HEK293 (cell line): ENCODE measurements around the gene KANSL1L.

Experiments
- CTCF ChIA-PET: fragments of 350-600 bp; formaldehyde crosslinking; extraction: SDS; loops from one replicate; lab custom pipeline; 2021; ENCODE audit warnings: antibody characterized with exemption; lab: Yijun Ruan, JAX
- POLR2A ChIA-PET: fragments of 300-600 bp; formaldehyde crosslinking; extraction: SDS; loops from one replicate; lab custom pipeline; 2020; ENCODE audit warnings: antibody characterized with exemption, inconsistent platforms; lab: Yijun Ruan, JAX
- H3K27ac ChIP-seq: fragments of 200-500 bp; sonication (Bioruptor generic); 2 replicates; pipeline ENCODE4 v1.5.1; 2014; ENCODE audit warnings: low read depth, low read length, control low read depth, inconsistent platforms; ENCODE audit errors: extremely low read depth
- H3K36me3 ChIP-seq, 2 experiments: fragments of 200-500 bp in 1 of 2; sonication (Bioruptor generic) in 1 of 2; 1 replicate in 1 of 2; 2 replicates in 1 of 2; pipeline ENCODE4 v1.5.1; 2014 to 2017; ENCODE audit warnings: inconsistent platforms in 2 of 2, low read length in 2 of 2; ENCODE audit not compliant: control insufficient read depth in 2 of 2, insufficient read depth in 1 of 2
- H3K4me1 ChIP-seq: fragments of 200-500 bp; sonication (Bioruptor generic); 2 replicates; pipeline ENCODE4 v1.5.1; 2014; ENCODE audit warnings: mild to moderate bottlenecking, low read length, inconsistent platforms; ENCODE audit not compliant: control insufficient read depth, insufficient read depth
- H3K4me3 ChIP-seq: 2 replicates; pipeline ENCODE4 v1.5.1; 2011; ENCODE audit warnings: low read depth, mild to moderate bottlenecking, control low read depth, low read length, moderate library complexity
- H3K9me3 ChIP-seq: fragments of 200-500 bp; sonication (Bioruptor generic); 2 replicates; pipeline ENCODE4 v1.5.1; 2014; ENCODE audit warnings: low read depth, low read length, inconsistent platforms; ENCODE audit not compliant: control insufficient read depth, insufficient read depth
- BCL6B ChIP-seq: fragments of 450-650 bp; formaldehyde crosslinking; IDR thresholded peaks from 2 replicates; pipeline ENCODE4 v1.5.1; 2017; ENCODE audit warnings: missing biosample characterization, missing genetic modification characterization
- GLI4 ChIP-seq: fragments of 450-650 bp; formaldehyde crosslinking; IDR thresholded peaks from 2 replicates; pipeline ENCODE4 v1.5.1; 2016; ENCODE audit warnings: missing biosample characterization, missing genetic modification characterization
- HIC1 ChIP-seq: fragments of 450-650 bp; formaldehyde crosslinking; IDR thresholded peaks from 2 replicates; pipeline ENCODE4 v1.5.1; 2016; ENCODE audit warnings: missing biosample characterization, missing genetic modification characterization
- HOXA7 ChIP-seq: sonication (generic); formaldehyde crosslinking; IDR thresholded peaks from 2 replicates; pipeline ENCODE4 v1.8.1; 2022; ENCODE audit warnings: missing genetic modification reagents, borderline replicate concordance
- KLF10 ChIP-seq: fragments of 450-650 bp; IDR thresholded peaks from 2 replicates; pipeline ENCODE4 v1.5.1; 2018; ENCODE audit warnings: missing biosample characterization, mild to moderate bottlenecking, missing genetic modification characterization
- KLF16 ChIP-seq: fragments of 450-650 bp; formaldehyde crosslinking; IDR thresholded peaks from 2 replicates; pipeline ENCODE4 v1.5.1; 2017; ENCODE audit warnings: missing biosample characterization, missing genetic modification characterization
- KLF9 ChIP-seq: fragments of 450-650 bp; formaldehyde crosslinking; IDR thresholded peaks from 2 replicates; pipeline ENCODE4 v1.5.1; 2016; ENCODE audit warnings: missing biosample characterization, missing genetic modification characterization, low read depth
- OSR2 ChIP-seq: fragments of 450-650 bp; formaldehyde crosslinking; IDR thresholded peaks from 2 replicates; pipeline ENCODE4 v1.5.1; 2016; ENCODE audit warnings: missing biosample characterization, missing genetic modification characterization
- REST ChIP-seq: fragments of 450-650 bp; formaldehyde crosslinking; IDR thresholded peaks from 2 replicates; pipeline ENCODE4 v1.5.1; 2016; ENCODE audit warnings: missing biosample characterization, missing genetic modification characterization
- SP2 ChIP-seq: fragments of 450-650 bp; formaldehyde crosslinking; IDR thresholded peaks from 2 replicates; pipeline ENCODE4 v1.5.1; 2016; ENCODE audit warnings: missing biosample characterization, missing genetic modification characterization
- SP3 ChIP-seq: fragments of 450-650 bp; formaldehyde crosslinking; IDR thresholded peaks from 2 replicates; pipeline ENCODE4 v1.5.1; 2016; ENCODE audit warnings: missing biosample characterization, missing genetic modification characterization
- ZBTB11 ChIP-seq: fragments of 450-650 bp; formaldehyde crosslinking; conservative IDR thresholded peaks from 2 replicates; pipeline ENCODE4 v1.5.1; 2016; ENCODE audit warnings: low read depth, missing biosample characterization, missing genetic modification characterization
- ZBTB20 ChIP-seq: fragments of 450-650 bp; formaldehyde crosslinking; IDR thresholded peaks from 2 replicates; pipeline ENCODE4 v1.5.1; 2016; ENCODE audit warnings: missing biosample characterization, missing genetic modification characterization
- ZBTB26 ChIP-seq: fragments of 450-650 bp; formaldehyde crosslinking; optimal IDR thresholded peaks from 2 replicates; pipeline ENCODE3; 2016; ENCODE audit warnings: missing biosample characterization, mild to moderate bottlenecking, missing genetic modification characterization
- ZBTB48 ChIP-seq: fragments of 450-650 bp; formaldehyde crosslinking; IDR thresholded peaks from 2 replicates; pipeline ENCODE4 v1.5.1; 2016; ENCODE audit warnings: missing biosample characterization, missing genetic modification characterization
- ZFP37 ChIP-seq: fragments of 450-650 bp; formaldehyde crosslinking; IDR thresholded peaks from 2 replicates; pipeline ENCODE4 v1.5.1; 2016; ENCODE audit warnings: missing biosample characterization, missing genetic modification characterization
- ZNF132 ChIP-seq: fragments of 450-650 bp; formaldehyde crosslinking; IDR thresholded peaks from 2 replicates; pipeline ENCODE4 v1.5.1; 2017; ENCODE audit warnings: missing biosample characterization, missing genetic modification characterization, borderline replicate concordance
- ZNF19 ChIP-seq: fragments of 450-650 bp; formaldehyde crosslinking; IDR thresholded peaks from 2 replicates; pipeline ENCODE4; 2016; ENCODE audit warnings: missing biosample characterization, missing genetic modification characterization, low read depth
- ZNF335 ChIP-seq: fragments of 450-650 bp; formaldehyde crosslinking; conservative IDR thresholded peaks from 2 replicates; pipeline ENCODE4 v1.5.1; 2016; ENCODE audit warnings: missing biosample characterization, missing genetic modification characterization
- ZNF600 ChIP-seq: fragments of 450-650 bp; formaldehyde crosslinking; IDR thresholded peaks from 2 replicates; pipeline ENCODE4 v1.5.1; 2016; ENCODE audit warnings: missing biosample characterization, missing genetic modification characterization
- ZNF660 ChIP-seq: fragments of 450-650 bp; IDR thresholded peaks from 2 replicates; pipeline ENCODE4 v1.5.1; 2018; ENCODE audit warnings: missing biosample characterization, mild to moderate bottlenecking, missing genetic modification characterization
- ZNF677 ChIP-seq: fragments of 450-650 bp; IDR thresholded peaks from 2 replicates; pipeline ENCODE4 v1.5.0; 2018; ENCODE audit warnings: missing biosample characterization, mild to moderate bottlenecking, missing genetic modification characterization, moderate library complexity
- ZNF785 ChIP-seq: fragments of 450-650 bp; formaldehyde crosslinking; IDR thresholded peaks from 2 replicates; pipeline ENCODE4 v1.5.1; 2016; ENCODE audit warnings: missing biosample characterization, missing genetic modification characterization
- ZSCAN30 ChIP-seq: fragments of 450-650 bp; IDR thresholded peaks from 2 replicates; pipeline ENCODE4 v1.5.1; 2018; ENCODE audit warnings: missing biosample characterization, mild to moderate bottlenecking, missing genetic modification characterization, moderate library complexity
- ZXDB ChIP-seq: fragments of 450-650 bp; formaldehyde crosslinking; IDR thresholded peaks from 2 replicates; pipeline ENCODE4 v1.5.1; 2016; ENCODE audit warnings: missing biosample characterization, missing genetic modification characterization

KANSL1L gene

GRCh38 chr2:210171309-210172218, at the start of gene KANSL1L:
Gene KANSL1L, minus strand, starts transcription at chr2:210171409. Its CDS starts 16,827 bp downstream, at chr2:210154582.
- no peaks in the 10 kb centered on the region for H3K36me3 ChIP-seq
- ChIA-PET CTCF (no interaction called here), POLR2A (interaction anchor here (0.6 to 1.0 kb wide), 2 partner anchors 10 to 12 kb away, joined by 3 read pairs; no protein-coding TSS in a partner anchor)
- peak within 1 kb of the TSS; percentile 89 for H3K4me3 ChIP-seq
- H3K4me1 ChIP-seq = peaks cover 18% of the 10 kb centered on the region; the same call in 1 of the 2 replicates
- no peaks in the 10 kb centered on the region for H3K9me3 ChIP-seq
- H3K27ac ChIP-seq = peak within 1 kb of the TSS; percentile 96
- TF ChIP-seq BCL6B = no peak
- peak; percentile 96 for TF ChIP-seq ZXDB
- TF ChIP-seq KLF10 = peak; percentile 98
- peak; percentile 97 for TF ChIP-seq ZNF600 (tag by site-specific recombination)
- no peak for TF ChIP-seq HIC1 (tag by site-specific recombination)
- no peak for TF ChIP-seq HOXA7 (CRISPR knock-in tag)
- TF ChIP-seq ZNF335 (tag by site-specific recombination) = peak; percentile 75
- TF ChIP-seq ZNF677 (tag by site-specific recombination) = no peak
- TF ChIP-seq ZNF19 (tag by site-specific recombination) = no peak
- no peak for TF ChIP-seq ZNF785 (tag by site-specific recombination)
- TF ChIP-seq KLF16 (tag by site-specific recombination) = 0 out of 2 replicates have a peak, but pooled peaks have one; percentile 42
- 0 out of 2 replicates have a peak, but pooled peaks have one; percentile 18 for TF ChIP-seq ZNF660 (tag by site-specific recombination)
- peak; percentile 70 for TF ChIP-seq SP2
- TF ChIP-seq GLI4 (tag by site-specific recombination) = no peak
- TF ChIP-seq ZBTB48 = 0 out of 2 replicates have a peak, but pooled peaks have one; percentile 35
- peak; percentile 37; the same call in 1 of the 2 replicates for TF ChIP-seq ZBTB11
- TF ChIP-seq ZFP37 (tag by site-specific recombination) = no peak
- 0 out of 2 replicates have a peak, but pooled peaks have one; percentile 10 for TF ChIP-seq ZBTB20 (tag by site-specific recombination)
- TF ChIP-seq ZNF132 (tag by site-specific recombination) = no peak
- TF ChIP-seq SP3 = peak; percentile 38; the same call in 1 of the 2 replicates
- 0 out of 2 replicates have a peak, but pooled peaks have one; percentile 46 for TF ChIP-seq ZSCAN30
- TF ChIP-seq OSR2 (tag by site-specific recombination) = peak; percentile 48
- peak; percentile 70 for TF ChIP-seq REST (tag by site-specific recombination)
- peak; percentile 16 for TF ChIP-seq ZBTB26 (tag by site-specific recombination)
- peak; percentile 60; the same call in 1 of the 2 replicates for TF ChIP-seq KLF9 (tag by site-specific recombination)
